Islet precursor cell (in vitro differentiated cells): ENCODE results near the gene PCSK6.

ENCODE experiments used
- DNase-seq: peaks from one replicate; pipeline ENCODE4 v3.0.0-alpha.2; 2018

The PCSK6 gene

GRCh38 chr15:101266034-101266433 is 223.5 kb downstream of the PCSK6 start:
- DNase-seq = no peak

- no peak for DNase-seq
Measured at GRCh38 chr15:101264911-101265641, 224.4 kb downstream of the PCSK6 start.

DNA sequence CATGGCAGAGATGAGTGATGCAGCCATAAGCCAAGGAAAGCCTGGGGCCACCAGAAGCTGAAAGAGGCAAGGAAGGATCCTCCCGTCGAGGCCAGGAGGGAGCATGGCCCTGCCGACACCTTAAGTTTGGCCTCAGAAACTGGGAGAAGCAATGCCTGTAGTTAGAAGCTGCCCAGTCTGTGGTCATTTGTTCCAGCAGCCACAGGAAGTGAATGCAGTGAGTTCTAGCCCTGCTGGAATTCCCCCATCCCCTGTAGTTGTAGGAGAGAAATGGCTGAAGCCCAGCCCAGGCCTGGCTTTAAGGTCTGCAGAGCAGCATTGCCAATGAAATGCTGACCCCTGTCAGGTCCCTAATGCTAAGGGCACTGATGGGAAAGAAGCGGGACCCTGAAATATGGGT is 225.5 kb downstream of the PCSK6 start:
- DNase-seq = no peak

DNA sequence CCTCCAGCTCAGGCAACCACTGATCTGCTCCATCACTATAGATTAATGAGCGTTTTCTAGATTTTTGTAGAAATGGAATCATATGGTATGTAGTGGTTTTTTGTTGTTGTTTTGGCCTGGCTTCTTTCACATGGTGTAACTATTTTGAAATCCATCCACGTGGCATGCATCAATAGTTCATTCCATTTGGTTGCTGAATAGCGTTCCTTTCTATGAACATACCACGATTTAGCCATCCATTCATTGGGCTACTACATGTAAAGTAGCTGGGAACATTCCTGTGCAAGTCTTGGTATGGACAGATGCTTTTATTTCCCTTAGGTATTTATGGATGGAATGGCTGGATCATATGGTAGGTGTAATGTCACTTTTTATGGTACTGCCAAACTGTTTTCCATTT is 227.0 kb downstream of the PCSK6 start:
- no peak for DNase-seq

DNA sequence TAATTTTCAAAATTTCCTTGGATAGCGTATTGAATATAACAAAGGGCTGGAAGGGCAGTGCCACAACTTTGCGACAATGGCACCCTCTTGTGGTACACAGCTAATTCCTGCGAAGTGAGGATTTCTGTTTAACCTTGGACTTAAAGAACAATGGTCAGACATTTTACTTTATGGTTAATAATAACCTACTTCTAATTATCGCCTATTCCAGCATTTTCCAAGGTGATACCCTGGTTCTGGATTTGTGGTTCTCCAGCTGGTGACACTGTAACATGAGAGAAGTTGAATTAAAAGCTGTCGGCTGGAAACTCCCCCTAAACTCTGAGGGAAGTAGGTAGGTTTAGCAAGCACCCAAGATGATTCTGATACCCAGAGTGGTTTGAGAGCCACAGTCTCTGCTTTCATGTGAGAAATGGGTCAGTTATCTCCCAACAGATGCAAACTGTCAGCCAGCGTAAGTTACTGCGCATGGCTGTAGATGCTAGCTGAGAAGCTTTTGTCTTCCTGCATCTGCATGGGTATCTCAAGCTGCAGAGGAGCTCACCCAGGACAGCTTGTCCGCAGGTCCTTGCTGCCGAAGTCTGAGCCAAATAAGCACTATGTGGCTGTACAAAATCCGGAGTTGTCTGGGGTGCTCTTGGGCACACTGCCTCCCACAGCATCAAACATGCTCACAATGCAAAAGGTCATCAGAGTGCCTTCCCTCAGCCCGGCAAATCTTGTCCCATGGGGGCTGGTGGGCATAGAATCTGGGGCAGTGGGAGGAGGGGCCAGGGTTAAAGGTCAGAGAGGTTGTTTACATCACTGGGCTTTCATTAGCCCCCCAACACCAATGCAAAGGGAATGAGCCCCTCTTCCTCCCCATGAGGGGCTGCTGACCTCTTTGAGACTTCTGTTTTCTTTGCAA is 231.0 kb downstream of the PCSK6 start:
- DNase-seq = no peak

- no peak for DNase-seq
Measured at GRCh38 chr15:101256757-101257156, 232.8 kb downstream of the PCSK6 start.

DNA sequence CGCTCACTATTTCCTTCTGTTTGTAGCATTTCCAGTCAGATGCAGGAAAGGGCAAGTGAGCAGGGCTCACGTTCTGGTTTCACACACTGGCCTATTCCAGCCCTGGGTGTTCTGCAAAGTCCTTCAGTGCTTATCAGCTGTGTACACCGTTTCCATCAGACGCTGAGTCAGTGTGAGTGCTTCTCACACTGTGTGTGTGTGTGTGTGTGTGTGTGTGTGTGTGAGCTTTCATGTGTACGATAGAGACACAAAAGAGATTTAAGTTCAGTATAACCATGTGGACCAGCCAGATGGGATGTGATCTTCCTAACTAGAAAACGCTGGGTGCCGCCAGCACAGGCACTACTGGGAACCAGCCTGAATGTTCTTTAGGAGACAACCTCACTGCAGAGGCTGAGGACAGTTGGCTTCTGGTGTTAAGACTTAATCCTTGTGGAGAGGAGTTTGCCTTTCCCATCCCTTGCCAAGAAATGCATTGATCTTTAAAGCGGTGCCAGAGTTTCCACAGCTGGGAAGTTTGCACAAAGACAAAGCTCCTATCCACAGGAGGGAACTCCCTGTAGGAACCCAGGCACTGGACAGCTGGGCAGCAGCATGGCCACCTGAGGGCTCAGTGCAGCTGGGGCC is 233.8 kb downstream of the PCSK6 start:
- DNase-seq = peak; percentile 79

DNA sequence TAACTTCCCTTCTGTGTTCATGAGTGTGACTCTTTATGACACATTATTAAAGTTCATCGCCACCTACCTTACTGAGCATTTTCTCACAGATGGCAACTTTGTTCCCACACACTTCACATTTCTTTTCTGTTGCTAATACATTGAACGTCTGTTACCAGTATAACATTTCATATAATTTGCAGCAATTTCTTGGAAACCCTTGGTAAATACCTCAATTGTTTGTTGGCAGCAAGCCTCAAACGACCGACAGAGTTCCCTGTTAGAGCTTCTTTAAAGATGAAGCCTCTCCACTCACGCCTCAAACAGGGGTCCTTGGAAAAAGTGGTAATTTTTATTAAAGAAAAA is 234.5 kb downstream of the PCSK6 start:
- no peak for DNase-seq

DNA sequence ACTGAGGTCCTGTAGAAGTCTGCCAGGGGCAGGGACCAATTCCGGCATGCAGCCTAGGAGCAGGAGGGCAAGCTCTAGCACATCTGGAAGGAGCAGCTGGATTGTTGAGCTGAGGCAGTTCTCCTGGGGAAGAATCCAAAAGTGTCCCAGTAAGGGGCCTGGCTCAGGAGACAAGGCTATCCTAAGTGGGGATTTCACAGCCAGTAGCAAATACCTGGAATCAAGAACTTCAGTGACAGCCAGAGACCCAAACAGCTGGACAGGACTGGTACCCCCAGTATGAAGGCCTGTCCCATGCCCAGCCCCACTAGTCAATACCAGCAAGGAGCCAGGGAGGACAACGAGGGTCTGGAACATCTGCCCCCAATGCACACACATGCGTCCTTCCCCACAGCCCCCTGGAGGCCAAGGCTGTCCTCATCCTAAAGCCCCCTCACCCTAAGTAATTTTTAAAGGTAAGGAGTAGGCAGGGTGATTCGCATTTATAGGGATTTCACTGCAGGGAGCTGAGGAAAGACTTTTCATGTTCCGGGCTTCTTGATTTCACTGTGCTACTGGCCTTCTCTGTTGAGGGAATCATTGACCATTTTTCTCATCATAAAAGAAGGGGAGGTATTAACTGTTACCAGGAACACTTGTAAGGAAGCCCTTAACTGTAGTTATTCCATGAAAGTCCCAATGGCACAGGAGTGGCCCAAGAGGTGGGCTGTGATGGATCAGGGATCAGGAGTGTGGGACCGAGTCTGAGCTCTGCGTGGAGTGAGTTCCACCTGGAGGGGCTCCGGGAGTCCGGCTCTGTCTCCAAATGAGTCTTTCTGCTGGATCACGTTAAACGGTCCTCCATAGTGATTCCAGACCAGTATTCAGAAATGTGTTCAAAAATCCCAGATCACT is 235.1 kb downstream of the PCSK6 start:
- no peak for DNase-seq
